H1 (cell line): ENCODE results near the gene BSG. TPM values are rescaled to one million over a fixed set of nuclear protein-coding genes. Genes with fewer than 3 reads are reported as not detected.

Source experiments
- CTCF ChIA-PET: fragments of 300-600 bp; sonication (Branson Sonifier 250); formaldehyde crosslinking; loops from one replicate; lab custom pipeline; 2021; ENCODE audit not compliant: partially characterized antibody; lab: Charles Lee
- POLR2A ChIA-PET: fragments of 300-600 bp; sonication (Branson Sonifier 250); formaldehyde crosslinking; loops from one replicate; lab custom pipeline; 2021; ENCODE audit warnings: inconsistent platforms; ENCODE audit not compliant: partially characterized antibody; lab: Charles Lee
- DNase-seq, 2 experiments: peaks; one replicate each; pipeline versions ENCODE4 v3.0.0 to v3.0.0-alpha.2; 2010 to 2022; ENCODE audit warnings: low spot score in 2 of 2, low read depth in 1 of 2, mixed read lengths in 1 of 2
- FAIRE-seq: peaks from 2 replicates; lab custom pipeline; 2011; peaks lifted over from hg19 to GRCh38; lab: Jason Lieb, UNC
- H2AFZ ChIP-seq: 2 replicates; pipeline ENCODE4 v1.8.1; 2012; ENCODE audit warnings: low read length, inconsistent platforms
- H2AK5ac ChIP-seq: 2 replicates; pipeline ENCODE4 v1.6.1; 2013; ENCODE audit warnings: low read depth, low read length
- H2BK120ac ChIP-seq: replicated peaks from 2 replicates; pipeline ENCODE3; 2013; ENCODE audit warnings: low read depth, low read length, inconsistent platforms
- H2BK12ac ChIP-seq: 2 replicates; pipeline ENCODE4 v1.6.1; 2013; ENCODE audit warnings: low read depth, low read length
- H2BK15ac ChIP-seq: 2 replicates; pipeline ENCODE4 v1.6.1; 2013; ENCODE audit warnings: low read length
- H2BK20ac ChIP-seq: 2 replicates; pipeline ENCODE4 v1.6.1; 2013; ENCODE audit warnings: low read length
- H2BK5ac ChIP-seq: 2 replicates; pipeline ENCODE4 v1.6.1; 2013; ENCODE audit warnings: low read depth, low read length
- H3K14ac ChIP-seq: 2 replicates; pipeline ENCODE4 v1.6.1; 2013; ENCODE audit warnings: inconsistent platforms; ENCODE audit not compliant: insufficient read length
- H3K18ac ChIP-seq: 2 replicates; pipeline ENCODE4 v1.6.1; 2013; ENCODE audit warnings: low read length; ENCODE audit errors: extremely low read depth
- H3K23ac ChIP-seq: 2 replicates; pipeline ENCODE4 v1.6.1; 2013; ENCODE audit warnings: inconsistent platforms; ENCODE audit not compliant: insufficient read length
- H3K23me2 ChIP-seq: 2 replicates; pipeline ENCODE4 v1.6.1; 2013; ENCODE audit warnings: low read depth, low read length
- H3K27ac ChIP-seq: 2 replicates; pipeline ENCODE4 v1.6.1; 2011; ENCODE audit warnings: low read depth, low read length, inconsistent platforms
- H3K27me3 ChIP-seq, 4 experiments: replicated peaks in 1 of 4; 1 replicate in 1 of 4; 2 replicates in 3 of 4; pipeline versions ENCODE4 v1.6.1 to v1.8.1; 2011 to 2013; ENCODE audit warnings: low read length in 3 of 4, mild to moderate bottlenecking in 3 of 4, inconsistent platforms in 2 of 4, mixed read lengths in 2 of 4, moderate library complexity in 1 of 4; ENCODE audit not compliant: control insufficient read depth in 3 of 4, insufficient read depth in 3 of 4; ENCODE audit errors: extremely low read depth in 1 of 4
- H3K36me3 ChIP-seq, 4 experiments: 2 replicates each; pipeline versions ENCODE4 v1.6.1 to v1.8.1; 2011 to 2013; ENCODE audit warnings: mild to moderate bottlenecking in 4 of 4, low read length in 3 of 4, moderate library complexity in 2 of 4, control low read depth in 1 of 4, inconsistent platforms in 1 of 4; ENCODE audit not compliant: insufficient read depth in 4 of 4, control insufficient read depth in 2 of 4
- H3K4ac ChIP-seq: replicated peaks from 2 replicates; pipeline ENCODE3; 2013; ENCODE audit warnings: low read length, low read depth, mixed read lengths, inconsistent platforms; ENCODE audit not compliant: insufficient read length
- H3K4me1 ChIP-seq, 4 experiments: replicated peaks in 1 of 4; 1 replicate in 1 of 4; 2 replicates in 3 of 4; pipeline versions ENCODE4 v1.6.1 to v1.8.1; 2011 to 2013; ENCODE audit warnings: low read length in 3 of 4, inconsistent platforms in 2 of 4, mixed read lengths in 1 of 4; ENCODE audit not compliant: insufficient read depth in 4 of 4, control insufficient read depth in 3 of 4
- H3K4me2 ChIP-seq, 2 experiments: 2 replicates each; pipeline versions ENCODE4 v1.6.1 to v1.8.1; 2011 to 2013; ENCODE audit warnings: low read depth in 2 of 2, low read length in 2 of 2, control low read depth in 1 of 2, inconsistent platforms in 1 of 2, mild to moderate bottlenecking in 1 of 2; ENCODE audit not compliant: insufficient read depth in 1 of 2
- H3K4me3 ChIP-seq, 4 experiments: fragments of 200-600, 300-600 bp in 1 of 4; sonication (generic), shearing (Covaris generic), sonication (Bioruptor Twin) in 1 of 4; 2 replicates each; pipeline versions ENCODE4 v1.5.1 to v1.8.1; 2011 to 2016; ENCODE audit warnings: low read length in 4 of 4, low read depth in 3 of 4, control low read depth in 2 of 4, inconsistent platforms in 2 of 4, mild to moderate bottlenecking in 2 of 4, mixed read lengths in 1 of 4, moderate library complexity in 1 of 4; ENCODE audit not compliant: insufficient read depth in 2 of 4; ENCODE audit errors: extremely low read depth in 1 of 4
- H3K56ac ChIP-seq: replicated peaks from 2 replicates; pipeline ENCODE3; 2013; ENCODE audit warnings: low read depth, mild to moderate bottlenecking, mixed read lengths, low read length, inconsistent platforms; ENCODE audit not compliant: insufficient read length
- H3K79me1 ChIP-seq: 2 replicates; pipeline ENCODE4 v1.6.1; 2013; ENCODE audit warnings: low read depth, low read length, control low read depth
- H3K79me2 ChIP-seq, 2 experiments: 2 replicates each; pipeline versions ENCODE4 v1.6.1 to v1.8.1; 2012 to 2013; ENCODE audit warnings: low read length in 2 of 2, mild to moderate bottlenecking in 2 of 2, inconsistent platforms in 1 of 2; ENCODE audit not compliant: insufficient read depth in 2 of 2, control insufficient read depth in 1 of 2
- H3K9ac ChIP-seq, 4 experiments: replicated peaks in 1 of 4; 1 replicate in 1 of 4; 2 replicates in 3 of 4; pipeline versions ENCODE4 v1.6.1 to v1.8.1; 2011 to 2013; ENCODE audit warnings: low read depth in 3 of 4, low read length in 3 of 4, control low read depth in 2 of 4, mild to moderate bottlenecking in 2 of 4, moderate library complexity in 2 of 4, inconsistent platforms in 1 of 4; ENCODE audit errors: extremely low read depth in 1 of 4
- H3K9me3 ChIP-seq, 2 experiments: 2 replicates each; pipeline versions ENCODE4 v1.6.1 to v1.8.1; 2012 to 2013; ENCODE audit warnings: mild to moderate bottlenecking in 2 of 2, moderate library complexity in 2 of 2, control low read depth in 1 of 2, inconsistent platforms in 1 of 2, low read depth in 1 of 2, low read length in 1 of 2, mixed read lengths in 1 of 2; ENCODE audit not compliant: insufficient read depth in 2 of 2
- H4K20me1 ChIP-seq, 2 experiments: replicated peaks in 1 of 2; 2 replicates each; pipeline versions ENCODE3 to v1.8.1; 2011 to 2013; ENCODE audit warnings: inconsistent platforms in 2 of 2, low read length in 2 of 2, mild to moderate bottlenecking in 1 of 2; ENCODE audit not compliant: insufficient read depth in 2 of 2, control insufficient read depth in 1 of 2
- H4K5ac ChIP-seq: 2 replicates; pipeline ENCODE4 v1.6.1; 2013; ENCODE audit warnings: low read length, low read depth, mixed read lengths, inconsistent platforms; ENCODE audit not compliant: insufficient read length
- H4K8ac ChIP-seq: 2 replicates; pipeline ENCODE4 v1.8.0; 2013; ENCODE audit warnings: mild to moderate bottlenecking, moderate library complexity, low read length, inconsistent platforms; ENCODE audit not compliant: insufficient read depth; ENCODE audit errors: extremely low read depth
- H4K91ac ChIP-seq: replicated peaks from 2 replicates; pipeline ENCODE3; 2013; ENCODE audit warnings: low read length, mixed read lengths, inconsistent platforms; ENCODE audit not compliant: insufficient read length
- CBX5 ChIP-seq: fragments of 300-800, 300-1000 bp; sonication (generic); IDR thresholded peaks from 2 replicates; pipeline ENCODE4 v1.7.1; 2016; ENCODE audit warnings: antibody characterized with exemption, low read length, low read depth
- CHD2 ChIP-seq: IDR thresholded peaks from 2 replicates; pipeline ENCODE4 v1.6.1; 2012; ENCODE audit warnings: low read length, improper control_type of control experiment
- CTBP2 ChIP-seq: IDR thresholded peaks from 2 replicates; pipeline ENCODE4 v1.7.0; 2011; ENCODE audit warnings: borderline replicate concordance, mild to moderate bottlenecking, moderate library complexity, mixed read lengths, low read length; ENCODE audit not compliant: insufficient read depth, insufficient read length
- EZH2 ChIP-seq: fragments of 200-600 bp; sonication (generic); IDR thresholded peaks from 2 replicates; pipeline ENCODE4 v1.7.1; 2012; ENCODE audit warnings: low read depth, mild to moderate bottlenecking, moderate library complexity, low read length, inconsistent platforms; ENCODE audit not compliant: severe bottlenecking
- JUND ChIP-seq: IDR thresholded peaks from 2 replicates; pipeline ENCODE4 v1.6.1; 2011; ENCODE audit warnings: mild to moderate bottlenecking, improper control_type of control experiment, low read length
- KDM4A ChIP-seq: IDR thresholded peaks from one replicate; pipeline ENCODE4 v1.7.1; 2012; ENCODE audit warnings: low read depth, mild to moderate bottlenecking, moderate library complexity, low read length, inconsistent platforms; ENCODE audit not compliant: severe bottlenecking
- MAX ChIP-seq: IDR thresholded peaks from 2 replicates; pipeline ENCODE4 v1.6.1; 2012; ENCODE audit warnings: inconsistent platforms
- NRF1 ChIP-seq: IDR thresholded peaks from 2 replicates; pipeline ENCODE4 v1.6.1; 2011; ENCODE audit warnings: mild to moderate bottlenecking, low read depth, low read length, improper control_type of control experiment
- RAD21 ChIP-seq, 2 experiments: IDR thresholded peaks in 1 of 2; conservative IDR thresholded peaks in 1 of 2; 2 replicates each; pipeline ENCODE4 v1.6.1; 2011; ENCODE audit warnings: low read depth in 2 of 2, low read length in 2 of 2, improper control_type of control experiment in 1 of 2, inconsistent platforms in 1 of 2, mild to moderate bottlenecking in 1 of 2, moderate library complexity in 1 of 2
- SIN3A ChIP-seq, 2 experiments: IDR thresholded peaks in 1 of 2; conservative IDR thresholded peaks in 1 of 2; 2 replicates each; pipeline ENCODE4 v1.6.1; 2011 to 2012; ENCODE audit warnings: low read length in 2 of 2, improper control_type of control experiment in 1 of 2, low read depth in 1 of 2, mild to moderate bottlenecking in 1 of 2
- SP1 ChIP-seq: IDR thresholded peaks from 2 replicates; pipeline ENCODE4 v1.6.1; 2011; ENCODE audit warnings: low read depth, low read length
- TAF7 ChIP-seq: optimal IDR thresholded peaks from 2 replicates; pipeline ENCODE3; 2011; ENCODE audit warnings: low read depth, mild to moderate bottlenecking, inconsistent platforms, low read length, moderate library complexity, borderline replicate concordance
- TCF12 ChIP-seq: IDR thresholded peaks from 2 replicates; pipeline ENCODE4 v1.6.1; 2011; ENCODE audit warnings: low read depth, mild to moderate bottlenecking, low read length
- YY1 ChIP-seq: IDR thresholded peaks from 2 replicates; pipeline ENCODE4 v1.6.1; 2011; ENCODE audit warnings: low read depth, mild to moderate bottlenecking, low read length
- WGBS, 2 experiments: shearing (Covaris generic) in 1 of 2; methylation state at CpG; one replicate each; pipeline versions ENCODE4 v1.1.6 to v1.1.7; 2013 to 2015; ENCODE audit warnings: low lambda C conversion rate in 2 of 2, mixed read lengths in 2 of 2, inconsistent platforms in 1 of 2, low coverage in 1 of 2, missing lambda C conversion rate in 1 of 2; ENCODE audit not compliant: insufficient replicate concordance in 2 of 2, insufficient coverage in 1 of 2, insufficient read length in 1 of 2; ENCODE audit errors: extremely low coverage in 1 of 2, missing lambda C conversion rate in 1 of 2; 5-methylcytosine and 5-hydroxymethylcytosine counted together
- polyA plus RNA-seq, 7 experiments: library from polyadenylated mRNA; depleted of rRNA in 3 of 7; stranded (reverse) in 5 of 7; unstranded in 2 of 7; fragments of >200 nt in 5 of 7; fragments of 200-250 nt in 2 of 7; gene quantifications; 1 replicate in 5 of 7; 2 replicates in 1 of 7; 4 replicates in 1 of 7; pipeline versions ENCODE4 v1.2.1 to v1.2.3, GENCODE V29; 2011 to 2013; ENCODE audit warnings: missing spikeins in 2 of 7, mixed read lengths in 2 of 7
- total RNA-seq: library from RNA; stranded (reverse); fragmentation: NEBNext Ultra II Directional; extraction: Animal tissue kit (Norgen Biotek cat#: 25700); gene quantifications from 2 replicates; pipeline ENCODE4 v1.2.1, GENCODE V29; 2021

Gene BSG
- total and polyA plus RNA-seq, 2 of the 8 experiments (the other 6 are each of a cell fraction or from before 2014, with no cell fraction given) = 726 to 1,055 TPM

GRCh38 chr19:609004-609346 is 36.6 kb downstream of the BSG start:
- Histone ChIP-seq H2AK5ac (no peak overlapping the region), H3K23me2 (no peaks in the 10 kb centered on the region), H4K5ac (no peak overlapping the region), H3K4me1 (no peaks in the 10 kb centered on the region), H3K79me2 (no peaks in the 10 kb centered on the region), H2AFZ (no peak overlapping the region), H2BK20ac (no peak overlapping the region), H4K20me1 (no peaks in the 10 kb centered on the region), H3K23ac (no peak overlapping the region), H3K56ac (no peak overlapping the region), H3K27me3 (no peaks in the 10 kb centered on the region), H2BK5ac (no peak overlapping the region), H3K79me1 (no peaks in the 10 kb centered on the region; the same call in 1 of the 2 replicates), H2BK120ac (no peak overlapping the region), H4K8ac (no peak overlapping the region), H3K9me3 (peaks cover 0 to 8% of the 10 kb centered on the region in 2 experiments; a peak in 1 of 4 replicates), H3K9ac (no peak overlapping the region), H3K4me2 (no peak overlapping the region), H3K27ac (no peak overlapping the region), H2BK15ac (no peak overlapping the region), H4K91ac (no peak overlapping the region), H3K4ac (no peak overlapping the region), H3K4me3 (no peak overlapping the region), H3K36me3 (peaks cover 0 to 6% (median 0%) of the 10 kb centered on the region in 4 experiments; a peak in 1 of 8 replicates), H3K14ac (no peak overlapping the region), H2BK12ac (no peak overlapping the region), H3K18ac (no peak overlapping the region)
- FAIRE-seq = no peak
- WGBS, 2 experiments = 90% methylated on average over 15 of the region's 22 CpGs; no CpG with 5 or more reads in 1 of the 2 experiments
- CTCF ChIA-PET = interaction anchor here (1.1 to 1.3 kb wide), 2 partner anchors 17 to 23 kb away, joined by 3 read pairs; no protein-coding TSS in a partner anchor
- DNase-seq = no peak
- POLR2A ChIA-PET = interaction anchor here (0.7 to 1.5 kb wide), 2 partner anchors 9 to 37 kb away, joined by 3 read pairs; no protein-coding TSS in a partner anchor
- no peak for TF ChIP-seq NRF1
- TF ChIP-seq EZH2 = no peak
- no peak for TF ChIP-seq JUND
- no peak for TF ChIP-seq CBX5
- no peak for TF ChIP-seq TAF7
- TF ChIP-seq RAD21 (IDR thresholded peaks at IDR 0.05 in 1 of 2, conservative IDR thresholded peaks at IDR 0.05 in 1 of 2; ENCODE audit: low read depth in 2 of 2, low read length in 2 of 2) = no peak
- TF ChIP-seq YY1 = no peak
- no peak for TF ChIP-seq TCF12
- no peak for TF ChIP-seq SP1
- TF ChIP-seq CTBP2 = no peak
- no peak for TF ChIP-seq KDM4A
- TF ChIP-seq CHD2 = no peak
- no peak for TF ChIP-seq SIN3A (conservative IDR thresholded peaks at IDR 0.05 in 1 of 2, IDR thresholded peaks at IDR 0.05 in 1 of 2; ENCODE audit: low read depth in 1 of 2, low read length in 2 of 2)
- TF ChIP-seq MAX = no peak
